B cell (primary cell): ENCODE measurements around the gene GINM1. TPM values are rescaled to one million over a fixed set of nuclear protein-coding genes. Genes with fewer than 3 reads are reported as not detected.

Experiments used
- ATAC-seq: fragments of 200-7000 bp; cut with Tn5 transposase; one replicate; pipeline ENCODE4 v1.10.0; 2021; ENCODE audit warnings: low read depth, mild to moderate bottlenecking, moderate number of reproducible peaks, moderate library complexity
- CTCF ChIA-PET: fragments of 350-600 bp; sonication (Branson Sonifier 250); formaldehyde crosslinking; loops from one replicate; lab custom pipeline; 2021; ENCODE audit warnings: antibody characterized with exemption, inconsistent platforms; lab: Charles Lee
- POLR2A ChIA-PET: fragments of 350-600 bp; sonication (Branson Sonifier 250); formaldehyde crosslinking; loops from one replicate; lab custom pipeline; 2021; ENCODE audit warnings: antibody characterized with exemption; lab: Charles Lee
- DNase-seq: peaks from one replicate; pipeline ENCODE4 v3.0.0; 2013
- H2AFZ ChIP-seq: 2 replicates; pipeline ENCODE4 v1.6.1; 2012; ENCODE audit warnings: mild to moderate bottlenecking, low read depth, low read length; ENCODE audit not compliant: insufficient read depth, poor library complexity, severe bottlenecking
- H3K27ac ChIP-seq, 2 donors: 1 replicate in 1 of 2; 2 replicates in 1 of 2; pipeline ENCODE4 v1.5.1; 2012 to 2013; ENCODE audit warnings: low read length in 2 of 2, mild to moderate bottlenecking in 2 of 2, moderate library complexity in 1 of 2
- H3K27me3 ChIP-seq, 4 experiments: fragments of 200-600 bp in 1 of 4; sonication (generic) in 1 of 4; replicated peaks in 1 of 4; 1 replicate in 2 of 4; 2 replicates in 2 of 4; pipeline versions ENCODE4 v1.6.1 to v1.7.0; 2013 to 2016; ENCODE audit warnings: low read length in 3 of 4, mild to moderate bottlenecking in 2 of 4, mixed read lengths in 1 of 4, moderate library complexity in 1 of 4; ENCODE audit not compliant: insufficient read depth in 4 of 4, control insufficient read depth in 3 of 4; ENCODE audit errors: control extremely low read depth in 1 of 4
- H3K36me3 ChIP-seq, 2 experiments: replicated peaks in 1 of 2; 1 replicate in 1 of 2; 2 replicates in 1 of 2; pipeline versions ENCODE4 v1.6.1 to v1.7.1; 2013; ENCODE audit warnings: low read length in 1 of 2; ENCODE audit not compliant: insufficient read depth in 2 of 2, control insufficient read depth in 1 of 2; ENCODE audit errors: control extremely low read depth in 1 of 2, extremely low read depth in 1 of 2
- H3K4me1 ChIP-seq, 2 donors: fragments of 200-600 bp in 1 of 2; sonication (generic) in 1 of 2; 1 replicate in 1 of 2; 2 replicates in 1 of 2; pipeline versions ENCODE4 v1.5.1 to v1.6.1; 2013 to 2017; ENCODE audit warnings: low read length in 2 of 2; ENCODE audit not compliant: control insufficient read depth in 2 of 2, insufficient read depth in 2 of 2
- H3K4me2 ChIP-seq: replicated peaks from 2 replicates; pipeline ENCODE3; 2012; ENCODE audit warnings: mild to moderate bottlenecking, low read depth, low read length; ENCODE audit not compliant: poor library complexity, severe bottlenecking
- H3K4me3 ChIP-seq, 5 experiments: fragments of 200-600 bp in 1 of 5; sonication (generic) in 1 of 5; 1 replicate in 3 of 5; 2 replicates in 2 of 5; pipeline versions ENCODE4 v1.5.1 to v1.7.0; 2011 to 2016; ENCODE audit warnings: low read length in 4 of 5, mild to moderate bottlenecking in 4 of 5, low read depth in 2 of 5, control low read depth in 1 of 5, moderate library complexity in 1 of 5; ENCODE audit not compliant: insufficient read depth in 1 of 5; ENCODE audit errors: control extremely low read depth in 1 of 5, extremely low read depth in 1 of 5
- H3K79me2 ChIP-seq: fragments of 200-600 bp; sonication (generic); one replicate; pipeline ENCODE4 v1.6.0; 2016; ENCODE audit warnings: low read length; ENCODE audit not compliant: control insufficient read depth, insufficient read depth
- H3K9ac ChIP-seq: fragments of 200-600 bp; sonication (generic); 2 replicates; pipeline ENCODE4 v1.6.1; 2017; ENCODE audit warnings: mild to moderate bottlenecking, low read length, moderate library complexity
- H3K9me3 ChIP-seq, 3 donors: one replicate each; pipeline versions ENCODE4 v1.6.1 to v1.7.1; 2013; ENCODE audit warnings: low read length in 2 of 3; ENCODE audit not compliant: control insufficient read depth in 2 of 3, insufficient read depth in 1 of 3; ENCODE audit errors: control extremely low read depth in 1 of 3
- H4K20me1 ChIP-seq: 2 replicates; pipeline ENCODE4 v1.6.0; 2012; ENCODE audit warnings: mild to moderate bottlenecking, low read length; ENCODE audit not compliant: insufficient read depth, control insufficient read depth, poor library complexity, severe bottlenecking
- H3K27ac Mint-ChIP-seq: one replicate; pipeline ENCODE4 v1.8.0; 2021; ENCODE audit warnings: mixed read lengths
- H3K27me3 Mint-ChIP-seq: one replicate; pipeline ENCODE4 v1.8.0; 2021; ENCODE audit warnings: mixed read lengths
- H3K4me1 Mint-ChIP-seq: one replicate; pipeline ENCODE4 v1.8.0; 2021; ENCODE audit warnings: mixed read lengths
- H3K4me3 Mint-ChIP-seq: one replicate; pipeline ENCODE4 v1.8.0; 2021; ENCODE audit warnings: mixed read lengths
- H3K9me3 Mint-ChIP-seq: one replicate; pipeline ENCODE4 v1.8.0; 2022; ENCODE audit warnings: mixed read lengths; ENCODE audit not compliant: insufficient read depth
- CTCF ChIP-seq: fragments of 200-600 bp; IDR thresholded peaks from one replicate; pipeline ENCODE4 v1.8.0; 2022; ENCODE audit warnings: antibody characterized with exemption, mild to moderate bottlenecking
- EZH2 ChIP-seq: IDR thresholded peaks from 2 replicates; pipeline ENCODE4 v1.6.1; 2012; ENCODE audit warnings: borderline replicate concordance, low read depth, mild to moderate bottlenecking, moderate library complexity, low read length; ENCODE audit not compliant: insufficient read depth, poor library complexity, severe bottlenecking
- WGBS: methylation state at CpG from one replicate; pipeline ENCODE4 v1.1.5; 2013; ENCODE audit warnings: missing lambda C conversion rate; ENCODE audit not compliant: insufficient coverage; 5-methylcytosine and 5-hydroxymethylcytosine counted together
- intact Hi-C: fragments of 100-400 bp; cut with micrococcal nuclease; formaldehyde crosslinking; loops from one replicate; pipeline ENCODE4 v1.10.0; 2022
- polyA plus RNA-seq: library from polyadenylated mRNA; depleted of rRNA; stranded (reverse); fragments of >200 nt; gene quantifications from 2 replicates; pipeline ENCODE4 v1.2.3, GENCODE V29; 2012
- total RNA-seq, 2 donors: library from RNA; stranded (reverse); fragments of 120-200 nt in 1 of 2; gene quantifications; 1 replicate in 1 of 2; 2 replicates in 1 of 2; pipeline versions ENCODE4 v1.2.3 to v1.2.4, GENCODE V29; 2013 to 2022

The GINM1 gene
- total and polyA plus RNA-seq, 2 donors (not counting 1 experiment from before 2014, with no cell fraction given), result 14.4 to 23.0 TPM

GRCh38 chr6:149586149-149586548 is 20.0 kb downstream of the GINM1 start:
- H3K79me2 ChIP-seq, result no peaks in the 10 kb centered on the region
- Mint-ChIP-seq H3K4me3 (no peak overlapping the region), H3K27ac (no peak overlapping the region), H3K4me1 (no peaks in the 10 kb centered on the region), H3K9me3 (no peaks in the 10 kb centered on the region), H3K27me3 (no peaks in the 10 kb centered on the region)
- ChIA-PET POLR2A (no interaction called here), CTCF (no interaction called here)
- intact Hi-C loops, result no loop called here
- H3K9me3 ChIP-seq, result no peaks in the 10 kb centered on the region
- H3K4me3 ChIP-seq, result no peak overlapping the region
- no peaks in the 10 kb centered on the region for H3K4me1 ChIP-seq
- no peaks in the 10 kb centered on the region for H4K20me1 ChIP-seq
- ATAC-seq, result no peak
- H2AFZ ChIP-seq, result no peak overlapping the region
- TF ChIP-seq CTCF (no peak), EZH2 (no peak)
- H3K4me2 ChIP-seq, result no peak overlapping the region
- 88% methylated on average over 1 of the region's 2 CpGs for WGBS
- H3K27ac ChIP-seq, result no peak overlapping the region
- no peak for DNase-seq
- H3K27me3 ChIP-seq, result no peaks in the 10 kb centered on the region
- peaks cover 2 to 57% of the 10 kb centered on the region in 2 experiments for H3K36me3 ChIP-seq
- H3K9ac ChIP-seq, result no peak overlapping the region

- Histone ChIP-seq H3K27ac (no peak overlapping the region), H3K36me3 (peaks cover 6 to 44% of the 10 kb centered on the region in 2 experiments), H3K27me3 (no peaks in the 10 kb centered on the region), H3K4me1 (no peaks in the 10 kb centered on the region), H3K9me3 (no peaks in the 10 kb centered on the region), H2AFZ (no peak overlapping the region), H3K9ac (no peak overlapping the region), H4K20me1 (no peaks in the 10 kb centered on the region), H3K79me2 (no peaks in the 10 kb centered on the region), H3K4me3 (no peak overlapping the region), H3K4me2 (no peak overlapping the region)
- POLR2A ChIA-PET, result interaction anchor here (0.7 kb wide), 1 partner anchor 23 kb away, joined by 3 read pairs; no protein-coding TSS in a partner anchor
- ATAC-seq (no peak), DNase-seq (no peak)
- TF ChIP-seq EZH2 (no peak), CTCF (no peak)
- WGBS, result no CpG with 5 or more reads among the region's 2 CpGs
- intact Hi-C loops, result no loop called here
- CTCF ChIA-PET, result no interaction called here
- Mint-ChIP-seq H3K9me3 (no peaks in the 10 kb centered on the region), H3K27ac (no peak overlapping the region), H3K27me3 (no peaks in the 10 kb centered on the region), H3K4me1 (no peaks in the 10 kb centered on the region), H3K4me3 (no peak overlapping the region)
Observed at GRCh38 chr6:149592983-149593382, 26.8 kb downstream of the GINM1 start.
